Lower leg skin (tissue), 3 donors: ENCODE data around the gene SPPL3.

Experiments used
- POLR2A ChIP-seq, 2 donors: fragments of 450-650 bp; IDR thresholded peaks; one replicate each; pipeline ENCODE4 v1.6.1; 2016 to 2017; ENCODE audit warnings: antibody characterized with exemption in 2 of 2, mild to moderate bottlenecking in 1 of 2, moderate library complexity in 1 of 2
- TF ChIP-seq, protein P1 (sequence below), 3 donors: fragments of 450-650 bp; IDR thresholded peaks; one replicate each; pipeline ENCODE4 v1.5.1; 2016; ENCODE audit warnings: antibody characterized with exemption in 3 of 3, mild to moderate bottlenecking in 3 of 3, moderate library complexity in 2 of 3

DNA sequence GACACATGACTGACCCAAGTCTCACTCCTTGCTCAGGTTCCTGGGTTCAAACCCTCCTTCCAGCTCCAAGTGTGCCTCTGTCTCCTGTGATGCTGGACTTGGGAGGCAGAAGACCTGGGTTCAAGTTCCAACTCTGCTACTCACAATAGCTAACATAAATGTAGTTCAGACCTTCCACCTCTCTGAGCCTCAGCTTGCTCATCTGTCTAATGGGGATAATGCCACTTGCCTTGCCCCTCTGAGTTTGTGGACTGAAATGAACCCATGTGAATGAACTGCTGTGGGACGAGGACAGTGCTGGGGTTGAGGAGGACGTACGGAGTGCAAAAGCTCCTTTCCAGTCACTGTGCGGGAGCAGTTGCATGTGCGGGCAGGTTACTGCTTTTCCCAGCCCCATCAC is 137.6 kb downstream of the SPPL3 start:
- TF ChIP-seq, protein P1, sequence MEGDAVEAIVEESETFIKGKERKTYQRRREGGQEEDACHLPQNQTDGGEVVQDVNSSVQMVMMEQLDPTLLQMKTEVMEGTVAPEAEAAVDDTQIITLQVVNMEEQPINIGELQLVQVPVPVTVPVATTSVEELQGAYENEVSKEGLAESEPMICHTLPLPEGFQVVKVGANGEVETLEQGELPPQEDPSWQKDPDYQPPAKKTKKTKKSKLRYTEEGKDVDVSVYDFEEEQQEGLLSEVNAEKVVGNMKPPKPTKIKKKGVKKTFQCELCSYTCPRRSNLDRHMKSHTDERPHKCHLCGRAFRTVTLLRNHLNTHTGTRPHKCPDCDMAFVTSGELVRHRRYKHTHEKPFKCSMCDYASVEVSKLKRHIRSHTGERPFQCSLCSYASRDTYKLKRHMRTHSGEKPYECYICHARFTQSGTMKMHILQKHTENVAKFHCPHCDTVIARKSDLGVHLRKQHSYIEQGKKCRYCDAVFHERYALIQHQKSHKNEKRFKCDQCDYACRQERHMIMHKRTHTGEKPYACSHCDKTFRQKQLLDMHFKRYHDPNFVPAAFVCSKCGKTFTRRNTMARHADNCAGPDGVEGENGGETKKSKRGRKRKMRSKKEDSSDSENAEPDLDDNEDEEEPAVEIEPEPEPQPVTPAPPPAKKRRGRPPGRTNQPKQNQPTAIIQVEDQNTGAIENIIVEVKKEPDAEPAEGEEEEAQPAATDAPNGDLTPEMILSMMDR (IDR thresholded peaks at IDR 0.05) = no peak
- no peak for TF ChIP-seq POLR2A (IDR thresholded peaks at IDR 0.05)
